ENCODE data around the gene TM9SF3. TPM values are rescaled to one million over a fixed set of nuclear protein-coding genes. Genes with fewer than 3 reads are reported as not detected.
A peak's percentile ranks its signal among the peaks of the same experiment; 100 is the strongest.

Gene TM9SF3
- total RNA-seq, 2 donors from 2014 or later = 73.7 to 75.2 TPM

DNA sequence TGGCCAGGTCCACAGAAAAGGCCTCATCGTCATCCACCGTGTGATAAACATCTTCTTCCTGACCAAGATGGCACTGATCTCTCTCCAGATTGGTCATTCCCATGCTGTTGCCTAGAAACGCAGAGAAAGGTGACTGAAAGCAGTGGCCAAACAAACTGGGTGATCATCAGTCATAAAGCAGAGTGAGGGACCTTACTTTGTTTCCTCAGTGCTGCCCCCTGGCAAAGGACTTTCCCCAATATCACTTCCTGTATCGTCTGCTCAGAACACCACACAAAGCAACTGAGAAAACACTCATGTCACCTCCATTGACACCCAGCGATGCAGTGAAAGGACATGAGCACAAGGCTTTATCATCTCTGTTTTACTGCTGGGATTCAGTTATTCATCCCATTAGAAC is 40.0 kb upstream of the TM9SF3 start:
- 88 to 93% methylated on average over 5 of the region's 5 CpGs for WGBS, 2 donors
- peaks cover 0 to 22% of the 10 kb centered on the region in 2 donors for H3K36me3 ChIP-seq (replicated peaks in 1 of 2; ENCODE audit: insufficient read depth in 1 of 2, low read depth in 2 of 2)
- no peaks in the 10 kb centered on the region for H3K9me3 ChIP-seq
- H3K4me1 ChIP-seq = no peaks in the 10 kb centered on the region
- TF ChIP-seq CTCF (IDR thresholded peaks at IDR 0.05) (peak in 1 of 7 experiments; percentile 5), POLR2A (IDR thresholded peaks at IDR 0.05) (no peak)
- no peak overlapping the region for H3K27ac ChIP-seq
- H3K4me3 ChIP-seq = no peak overlapping the region
- no peaks in the 10 kb centered on the region for H3K27me3 ChIP-seq
- intact Hi-C loops (cut with DNase I) = no loop called here
- DNase-seq (no peak), ATAC-seq (no peak)

- Histone ChIP-seq H3K36me3 (replicated peaks in 1 of 2; ENCODE audit: insufficient read depth in 1 of 2, low read depth in 2 of 2) (peaks cover 0 to 19% of the 10 kb centered on the region in 2 donors), H3K4me1 (peaks cover 1% of the 10 kb centered on the region), H3K27me3 (no peaks in the 10 kb centered on the region), H3K4me3 (no peak overlapping the region), H3K27ac (no peak overlapping the region), H3K9me3 (no peaks in the 10 kb centered on the region)
- ATAC-seq (no peak), DNase-seq (no peak)
- 75 to 100% methylated on average over 1 of the region's 1 CpG for WGBS, 2 donors
- intact Hi-C loops (cut with DNase I) = no loop called here
- TF ChIP-seq POLR2A (IDR thresholded peaks at IDR 0.05) = no peak
- no peak for TF ChIP-seq CTCF (IDR thresholded peaks at IDR 0.05)
Observed at GRCh38 chr10:96625173-96625572, 38.4 kb upstream of the TM9SF3 start.

DNA sequence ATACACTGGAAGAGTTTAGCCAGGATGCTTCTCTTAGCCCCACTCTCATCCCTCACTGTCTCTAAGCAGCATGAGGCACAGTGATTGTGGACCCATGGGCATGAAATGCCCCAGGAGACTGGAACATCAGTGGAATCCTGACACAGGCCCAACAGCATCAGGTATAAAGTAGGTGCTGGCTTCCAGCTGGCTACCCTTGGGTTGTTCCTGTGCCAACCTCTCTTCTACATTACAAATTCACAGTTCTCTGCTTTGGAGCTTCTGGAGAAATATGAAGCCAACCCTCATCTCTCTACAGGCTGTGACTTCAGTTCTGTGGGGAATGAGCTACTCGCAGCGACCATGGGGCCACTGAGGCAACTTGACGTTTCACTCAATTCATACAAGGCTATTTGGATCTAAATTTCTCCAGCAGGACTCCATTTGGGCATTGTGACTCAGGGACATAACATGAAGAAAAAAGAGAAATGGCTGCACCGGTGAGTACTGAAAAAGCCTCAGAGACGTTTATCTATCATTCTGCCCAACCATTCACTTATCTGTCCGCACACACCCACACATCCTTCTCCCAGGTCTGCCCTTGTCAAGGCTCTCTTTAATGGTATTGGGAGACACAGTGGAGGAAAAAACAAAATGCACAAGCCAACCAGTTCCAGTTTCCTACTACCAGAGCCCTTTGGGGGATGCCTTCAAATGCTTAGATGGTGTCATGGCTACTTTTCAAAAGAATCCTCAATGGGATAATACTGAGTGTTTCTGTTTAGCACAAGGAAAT is 35.4 kb upstream of the TM9SF3 start:
- no peak for ATAC-seq
- TF ChIP-seq CTCF (IDR thresholded peaks at IDR 0.05) (no peak), POLR2A (IDR thresholded peaks at IDR 0.05) (no peak)
- H3K9me3 ChIP-seq = no peaks in the 10 kb centered on the region
- peaks cover 25% of the 10 kb centered on the region for H3K4me1 ChIP-seq
- WGBS, 2 donors = 78% methylated on average over 6 of the region's 6 CpGs
- DNase-seq = no peak
- peaks cover 0 to 15% of the 10 kb centered on the region in 2 donors for H3K36me3 ChIP-seq (replicated peaks in 1 of 2; ENCODE audit: insufficient read depth in 1 of 2, low read depth in 2 of 2)
- intact Hi-C loops (cut with DNase I) = no loop called here
- H3K27ac ChIP-seq = no peak overlapping the region
- H3K4me3 ChIP-seq = no peak overlapping the region
- no peaks in the 10 kb centered on the region for H3K27me3 ChIP-seq

GRCh38 chr10:96619796-96620773 is 33.3 kb upstream of the TM9SF3 start:
- DNase-seq (peak in 1 of 4 donors; percentile 21), ATAC-seq (no peak)
- H3K27me3 ChIP-seq = no peaks in the 10 kb centered on the region
- intact Hi-C loops (cut with DNase I) = no loop called here
- no peak overlapping the region for H3K4me3 ChIP-seq
- peaks cover 25% of the 10 kb centered on the region for H3K4me1 ChIP-seq
- WGBS, 2 donors = 70 to 75% methylated on average over 17 of the region's 17 CpGs
- TF ChIP-seq CTCF (IDR thresholded peaks at IDR 0.05) (no peak), POLR2A (IDR thresholded peaks at IDR 0.05) (no peak)
- no peaks in the 10 kb centered on the region for H3K9me3 ChIP-seq
- H3K36me3 ChIP-seq (replicated peaks in 1 of 2; ENCODE audit: insufficient read depth in 1 of 2, low read depth in 2 of 2) = peaks cover 0 to 5% of the 10 kb centered on the region in 2 donors
- peak overlapping the region in 2 of 4 donors; percentile 9 to 61 for H3K27ac ChIP-seq

Measured in body of pancreas (tissue), 4 donors.